DMS153 (cell line): Measurements from ENCODE around the gene TRIM32.

ENCODE experiments used
- DNase-seq: peaks from one replicate; lab custom pipeline; 2025; lab: John Stamatoyannopoulos, UW

The TRIM32 gene

GRCh38 chr9:116687074-116687753 lies at the start of gene TRIM32:
Gene TRIM32 (plus strand): TSS chr9:116687305. CDS start chr9:116697743, 10,438 bp downstream.
- peak; percentile 88 for DNase-seq

GRCh38 chr9:116639251-116639741 lies 47.8 kb upstream of the TRIM32 start:
- no peak for DNase-seq

GRCh38 chr9:116641292-116642059 lies 45.6 kb upstream of the TRIM32 start:
- DNase-seq = no peak

GRCh38 chr9:116643691-116644090 lies 43.4 kb upstream of the TRIM32 start:
- no peak for DNase-seq

GRCh38 chr9:116644091-116644688 lies 42.9 kb upstream of the TRIM32 start:
- no peak for DNase-seq

- DNase-seq = no peak
These were observed 40.2 kb upstream of the TRIM32 start for GRCh38 chr9:116646661-116647514.

GRCh38 chr9:116647515-116647809 lies 39.6 kb upstream of the TRIM32 start:
- no peak for DNase-seq

GRCh38 chr9:116653348-116654058 lies 33.6 kb upstream of the TRIM32 start:
- DNase-seq = no peak

GRCh38 chr9:116654059-116654355 lies 33.1 kb upstream of the TRIM32 start:
- no peak for DNase-seq

GRCh38 chr9:116656501-116656971 lies 30.6 kb upstream of the TRIM32 start:
- peak; percentile 45 for DNase-seq

- DNase-seq = no peak
These were observed 30.1 kb upstream of the TRIM32 start for GRCh38 chr9:116656977-116657376.

- DNase-seq = no peak
These were observed 28.8 kb upstream of the TRIM32 start for GRCh38 chr9:116658265-116658664.

GRCh38 chr9:116661037-116661954 lies 25.8 kb upstream of the TRIM32 start:
- peak; percentile 52 for DNase-seq

- no peak for DNase-seq
These were observed 24.3 kb upstream of the TRIM32 start for GRCh38 chr9:116662646-116663310.

- DNase-seq = no peak
These were observed 23.5 kb upstream of the TRIM32 start for GRCh38 chr9:116663581-116663980.

- DNase-seq = no peak
These were observed 18.0 kb upstream of the TRIM32 start for GRCh38 chr9:116668970-116669695.

- DNase-seq = no peak
These were observed 15.5 kb upstream of the TRIM32 start for GRCh38 chr9:116671605-116672004.

GRCh38 chr9:116673375-116673774 lies 13.7 kb upstream of the TRIM32 start:
- no peak for DNase-seq
